Upper lobe of left lung (tissue), 4 donors: ENCODE results near the gene METRN.

Experiments
- EP300 ChIP-seq, 4 donors: sonication (generic); formaldehyde crosslinking; IDR thresholded peaks; one replicate each; pipeline ENCODE4 v1.5.1; 2017; ENCODE audit warnings: antibody characterized with exemption in 4 of 4, control low read depth in 2 of 4
- POLR2A ChIP-seq, 4 donors: fragments of 450-650 bp; IDR thresholded peaks; one replicate each; pipeline ENCODE4 v1.5.1; 2016 to 2017; ENCODE audit warnings: antibody characterized with exemption in 4 of 4, mild to moderate bottlenecking in 2 of 4
- TF ChIP-seq, protein P1 (sequence below), 6 experiments: fragments of 450-650 bp in 4 of 6; fragments of 200-600 bp in 2 of 6; sonication (generic) in 2 of 6; IDR thresholded peaks; one replicate each; pipeline ENCODE4 v1.5.1; 2016 to 2019; ENCODE audit warnings: antibody characterized with exemption in 6 of 6

DNA sequence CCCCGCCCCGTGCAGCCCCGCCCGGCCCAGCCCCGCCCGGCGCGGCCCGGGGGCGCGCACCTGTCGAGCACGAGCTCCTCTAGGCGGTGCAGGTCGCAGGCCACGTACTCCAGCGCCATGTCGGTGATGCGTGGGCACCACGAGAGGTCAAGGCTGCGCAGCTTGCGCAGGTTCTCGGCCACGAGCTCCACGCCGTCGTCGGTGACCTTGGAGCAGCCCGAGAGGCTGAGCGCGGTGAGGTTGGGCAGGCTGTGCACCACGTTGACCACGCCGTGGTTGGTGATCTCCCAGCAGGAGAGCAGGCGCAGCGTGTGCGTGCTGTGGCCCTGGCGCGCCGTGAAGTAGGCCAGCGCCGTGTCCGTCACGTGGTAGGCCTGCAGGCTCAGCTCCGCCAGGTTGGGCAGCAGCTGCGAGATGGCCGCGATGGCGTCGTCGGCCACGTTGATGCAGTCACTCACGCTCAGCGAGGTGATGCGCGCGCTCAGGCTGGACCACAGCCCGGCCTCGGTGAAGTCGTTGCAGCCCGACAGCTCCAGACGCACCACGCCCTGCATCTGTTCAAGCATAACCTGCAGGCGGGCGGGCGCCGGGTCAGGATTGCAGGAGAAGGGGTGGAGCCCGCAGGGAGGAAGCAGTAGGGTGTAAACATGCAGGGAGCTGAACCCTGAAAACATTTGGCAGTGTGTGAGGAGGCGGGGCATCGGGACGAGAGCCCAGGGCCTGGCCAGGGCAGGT is 19.4 kb upstream of the METRN start:
- TF ChIP-seq, protein P1, sequence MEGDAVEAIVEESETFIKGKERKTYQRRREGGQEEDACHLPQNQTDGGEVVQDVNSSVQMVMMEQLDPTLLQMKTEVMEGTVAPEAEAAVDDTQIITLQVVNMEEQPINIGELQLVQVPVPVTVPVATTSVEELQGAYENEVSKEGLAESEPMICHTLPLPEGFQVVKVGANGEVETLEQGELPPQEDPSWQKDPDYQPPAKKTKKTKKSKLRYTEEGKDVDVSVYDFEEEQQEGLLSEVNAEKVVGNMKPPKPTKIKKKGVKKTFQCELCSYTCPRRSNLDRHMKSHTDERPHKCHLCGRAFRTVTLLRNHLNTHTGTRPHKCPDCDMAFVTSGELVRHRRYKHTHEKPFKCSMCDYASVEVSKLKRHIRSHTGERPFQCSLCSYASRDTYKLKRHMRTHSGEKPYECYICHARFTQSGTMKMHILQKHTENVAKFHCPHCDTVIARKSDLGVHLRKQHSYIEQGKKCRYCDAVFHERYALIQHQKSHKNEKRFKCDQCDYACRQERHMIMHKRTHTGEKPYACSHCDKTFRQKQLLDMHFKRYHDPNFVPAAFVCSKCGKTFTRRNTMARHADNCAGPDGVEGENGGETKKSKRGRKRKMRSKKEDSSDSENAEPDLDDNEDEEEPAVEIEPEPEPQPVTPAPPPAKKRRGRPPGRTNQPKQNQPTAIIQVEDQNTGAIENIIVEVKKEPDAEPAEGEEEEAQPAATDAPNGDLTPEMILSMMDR (IDR thresholded peaks at IDR 0.05), result no peak
- TF ChIP-seq EP300 (IDR thresholded peaks at IDR 0.05) (no peak), POLR2A (IDR thresholded peaks at IDR 0.05) (no peak)
